C4-2B (cell line): ENCODE results near the gene ETV6.

Source experiments
- ZFX ChIP-seq: fragments of 450-650 bp; IDR thresholded peaks from 2 replicates; pipeline ENCODE4 v1.6.1; 2017
- TF ChIP-seq, protein P1 (sequence below): fragments of 450-650 bp; conservative IDR thresholded peaks from 2 replicates; pipeline ENCODE4 v1.5.1; 2017; ENCODE audit warnings: mild to moderate bottlenecking

DNA sequence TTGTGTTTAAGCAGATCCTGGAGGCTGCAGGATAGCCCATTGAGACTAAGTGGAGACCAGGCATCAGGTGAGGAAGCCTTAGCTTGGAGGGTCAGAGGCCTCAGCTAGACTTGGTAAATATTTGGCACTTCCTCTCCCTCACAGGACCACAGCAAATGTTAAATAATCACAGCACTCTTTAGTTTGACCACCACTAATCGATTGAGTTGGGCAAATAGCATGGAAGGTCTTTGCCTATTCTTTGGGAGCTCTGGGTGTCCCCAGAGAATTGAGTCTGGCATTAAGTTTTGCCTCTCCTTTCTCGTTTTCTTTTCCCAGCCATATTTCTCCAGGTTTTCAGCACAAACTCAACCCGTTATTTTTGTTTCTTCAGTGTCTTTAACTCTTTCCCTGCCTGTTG lies 61.4 kb downstream of the ETV6 start:
- TF ChIP-seq, protein P1, sequence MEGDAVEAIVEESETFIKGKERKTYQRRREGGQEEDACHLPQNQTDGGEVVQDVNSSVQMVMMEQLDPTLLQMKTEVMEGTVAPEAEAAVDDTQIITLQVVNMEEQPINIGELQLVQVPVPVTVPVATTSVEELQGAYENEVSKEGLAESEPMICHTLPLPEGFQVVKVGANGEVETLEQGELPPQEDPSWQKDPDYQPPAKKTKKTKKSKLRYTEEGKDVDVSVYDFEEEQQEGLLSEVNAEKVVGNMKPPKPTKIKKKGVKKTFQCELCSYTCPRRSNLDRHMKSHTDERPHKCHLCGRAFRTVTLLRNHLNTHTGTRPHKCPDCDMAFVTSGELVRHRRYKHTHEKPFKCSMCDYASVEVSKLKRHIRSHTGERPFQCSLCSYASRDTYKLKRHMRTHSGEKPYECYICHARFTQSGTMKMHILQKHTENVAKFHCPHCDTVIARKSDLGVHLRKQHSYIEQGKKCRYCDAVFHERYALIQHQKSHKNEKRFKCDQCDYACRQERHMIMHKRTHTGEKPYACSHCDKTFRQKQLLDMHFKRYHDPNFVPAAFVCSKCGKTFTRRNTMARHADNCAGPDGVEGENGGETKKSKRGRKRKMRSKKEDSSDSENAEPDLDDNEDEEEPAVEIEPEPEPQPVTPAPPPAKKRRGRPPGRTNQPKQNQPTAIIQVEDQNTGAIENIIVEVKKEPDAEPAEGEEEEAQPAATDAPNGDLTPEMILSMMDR = no peak
- no peak for TF ChIP-seq ZFX
